Measurements from ENCODE around the gene RANBP10.
"Not testable (repeated sequence)": the region's sequence is repeated elsewhere in the genome, so short reads cannot be mapped to it uniquely, and the experiment has no call there.

RANBP10 gene

GRCh38 chr16:67806428-67807147, at the start of gene RANBP10, which contains the start of gene TSNAXIP1:
RANBP10 (minus strand) TSS chr16:67806560; CDS start chr16:67806536, 24 bp downstream.
TSNAXIP1 (plus strand) TSS chr16:67806889; CDS start chr16:67807150, 261 bp downstream.
- DNase-seq (ENCODE audit: low spot score), result peak; percentile 85

DNA sequence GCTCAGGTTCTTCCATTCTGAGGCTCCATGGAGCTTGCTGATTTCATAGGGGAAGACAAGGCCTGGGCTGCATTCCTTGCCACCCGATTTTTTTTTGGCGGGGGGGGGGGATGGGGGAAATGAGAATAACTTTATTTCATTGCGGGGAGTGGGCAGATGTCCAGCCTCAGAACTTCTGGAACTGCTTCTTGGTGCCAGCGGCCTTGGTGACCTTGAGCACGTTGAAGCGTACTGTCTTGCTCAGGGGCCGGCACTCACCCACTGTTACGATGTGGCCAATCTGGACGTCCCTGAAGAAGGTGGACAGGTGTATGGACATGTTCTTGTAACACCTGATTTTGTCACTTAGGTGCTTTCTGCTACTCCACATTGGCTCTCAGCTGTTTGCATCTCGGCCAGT, 49.4 kb upstream of the RANBP10 start:
- DNase-seq (ENCODE audit: low spot score), result no peak

DNA sequence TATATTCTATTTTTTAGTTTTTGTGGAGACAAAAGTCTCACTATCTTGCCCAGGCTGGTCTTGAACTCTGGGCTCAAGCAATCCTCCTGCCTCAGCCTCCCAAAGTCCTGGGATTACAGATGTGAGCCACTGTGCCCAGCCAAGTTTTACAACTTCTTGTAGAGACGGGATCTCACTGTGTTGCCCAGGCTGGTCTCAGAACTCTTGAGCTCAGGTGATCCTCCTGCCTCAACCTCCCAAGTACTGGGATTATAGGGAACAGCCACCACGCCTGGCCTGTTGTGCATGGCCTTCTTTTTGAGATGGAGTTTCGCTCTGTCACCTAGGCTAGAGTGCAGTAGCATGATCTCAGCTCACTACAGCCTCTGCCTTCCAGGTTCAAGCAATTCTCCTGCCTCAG, 47.3 kb upstream of the RANBP10 start:
- no peak for DNase-seq (ENCODE audit: low spot score)

DNA sequence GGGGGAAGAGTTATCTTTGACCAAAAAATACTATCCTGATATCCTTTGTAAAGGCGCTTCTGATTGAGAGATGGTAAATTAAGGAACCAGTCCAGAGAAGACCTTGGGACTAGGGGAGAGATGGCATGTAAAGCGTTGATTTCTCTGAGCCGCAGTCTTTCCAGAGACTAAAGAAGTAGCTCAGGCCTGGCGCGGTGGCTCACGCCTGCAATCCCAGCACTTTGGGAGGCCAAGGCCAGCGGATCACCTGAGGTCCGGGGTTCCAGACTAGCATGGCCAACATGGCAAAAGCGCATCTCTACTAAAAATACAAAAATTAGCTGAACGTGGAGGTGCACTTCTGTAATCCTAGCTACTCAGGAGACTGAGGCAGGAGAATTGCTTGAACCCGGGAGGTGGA, 41.8 kb upstream of the RANBP10 start:
- DNase-seq (ENCODE audit: low spot score), result no peak

GRCh38 chr16:67847064-67847861, 40.9 kb upstream of the RANBP10 start, which contains the start of gene CENPT:
CENPT (minus strand) TSS chr16:67847693; CDS start chr16:67833859, 13,834 bp downstream.
- peak; percentile 79 for DNase-seq (ENCODE audit: low spot score)

GRCh38 chr16:67846320-67847063, 40.1 kb upstream of the RANBP10 start, which contains the start of gene NUTF2:
NUTF2 (plus strand) TSS chr16:67846933; CDS start chr16:67865131, 18,198 bp downstream.
- peak; percentile 96 for DNase-seq (ENCODE audit: low spot score)

GRCh38 chr16:67846063-67846319, 39.6 kb upstream of the RANBP10 start:
- DNase-seq (ENCODE audit: low spot score), result no peak

DNA sequence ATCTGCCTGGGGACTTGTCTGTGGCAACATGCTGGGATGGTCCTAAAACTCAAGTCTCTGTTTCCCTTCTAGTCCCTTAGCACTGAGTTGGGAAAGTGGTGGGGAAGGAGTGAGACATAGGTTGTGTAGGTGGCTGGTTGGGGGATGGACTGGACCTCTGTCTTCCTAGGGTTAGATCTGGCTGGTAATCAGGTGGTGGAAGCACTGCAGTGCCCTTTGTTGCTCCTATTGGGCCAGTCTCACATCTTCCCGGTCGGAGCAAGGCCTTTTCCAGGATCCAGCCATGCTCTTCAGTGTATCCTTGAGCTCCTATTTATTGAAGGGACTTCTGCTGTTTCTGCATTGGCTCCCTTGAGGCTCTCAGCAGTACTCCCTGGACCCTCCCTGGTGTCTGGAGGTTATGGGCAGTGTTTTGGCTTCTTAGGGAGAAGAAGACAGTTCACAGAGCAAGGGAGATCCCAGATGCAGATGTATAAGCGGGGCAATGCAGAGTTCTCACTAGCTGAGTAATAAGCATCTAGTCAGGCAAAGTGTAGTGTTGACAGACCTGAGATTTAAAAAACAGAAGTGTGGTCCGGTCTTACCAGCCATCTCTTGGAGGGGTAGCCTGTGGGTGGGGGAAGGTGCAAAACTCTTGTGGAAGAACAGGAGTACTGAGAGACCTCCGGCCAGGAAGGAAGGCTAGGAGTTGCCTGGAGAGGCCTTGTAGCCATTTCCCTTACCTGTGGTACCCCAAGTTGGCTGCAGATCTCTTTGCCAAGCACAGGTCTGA, 39.1 kb upstream of the RANBP10 start:
- DNase-seq (ENCODE audit: low spot score), result no peak

GRCh38 chr16:67844497-67844896, 38.1 kb upstream of the RANBP10 start:
- no peak for DNase-seq (ENCODE audit: low spot score)

- peak; percentile 29 for DNase-seq (ENCODE audit: low spot score)
Observed at GRCh38 chr16:67843343-67843765, 37.0 kb upstream of the RANBP10 start.

DNA sequence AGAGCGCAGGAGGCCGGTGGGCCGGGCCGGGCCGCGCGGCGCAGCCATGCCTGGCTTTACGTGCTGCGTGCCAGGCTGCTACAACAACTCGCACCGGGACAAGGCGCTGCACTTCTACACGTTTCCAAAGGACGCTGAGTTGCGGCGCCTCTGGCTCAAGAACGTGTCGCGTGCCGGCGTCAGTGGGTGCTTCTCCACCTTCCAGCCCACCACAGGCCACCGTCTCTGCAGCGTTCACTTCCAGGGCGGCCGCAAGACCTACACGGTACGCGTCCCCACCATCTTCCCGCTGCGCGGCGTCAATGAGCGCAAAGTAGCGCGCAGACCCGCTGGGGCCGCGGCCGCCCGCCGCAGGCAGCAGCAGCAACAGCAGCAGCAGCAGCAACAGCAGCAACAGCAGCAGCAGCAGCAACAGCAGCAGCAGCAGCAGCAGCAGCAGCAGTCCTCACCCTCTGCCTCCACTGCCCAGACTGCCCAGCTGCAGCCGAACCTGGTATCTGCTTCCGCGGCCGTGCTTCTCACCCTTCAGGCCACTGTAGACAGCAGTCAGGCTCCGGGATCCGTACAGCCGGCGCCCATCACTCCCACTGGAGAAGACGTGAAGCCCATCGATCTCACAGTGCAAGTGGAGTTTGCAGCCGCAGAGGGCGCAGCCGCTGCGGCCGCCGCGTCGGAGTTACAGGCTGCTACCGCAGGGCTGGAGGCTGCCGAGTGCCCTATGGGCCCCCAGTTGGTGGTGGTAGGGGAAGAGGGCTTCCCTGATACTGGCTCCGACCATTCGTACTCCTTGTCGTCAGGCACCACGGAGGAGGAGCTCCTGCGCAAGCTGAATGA, 36.4 kb upstream of the RANBP10 start:
- peak; percentile 79 for DNase-seq (ENCODE audit: low spot score)

DNA sequence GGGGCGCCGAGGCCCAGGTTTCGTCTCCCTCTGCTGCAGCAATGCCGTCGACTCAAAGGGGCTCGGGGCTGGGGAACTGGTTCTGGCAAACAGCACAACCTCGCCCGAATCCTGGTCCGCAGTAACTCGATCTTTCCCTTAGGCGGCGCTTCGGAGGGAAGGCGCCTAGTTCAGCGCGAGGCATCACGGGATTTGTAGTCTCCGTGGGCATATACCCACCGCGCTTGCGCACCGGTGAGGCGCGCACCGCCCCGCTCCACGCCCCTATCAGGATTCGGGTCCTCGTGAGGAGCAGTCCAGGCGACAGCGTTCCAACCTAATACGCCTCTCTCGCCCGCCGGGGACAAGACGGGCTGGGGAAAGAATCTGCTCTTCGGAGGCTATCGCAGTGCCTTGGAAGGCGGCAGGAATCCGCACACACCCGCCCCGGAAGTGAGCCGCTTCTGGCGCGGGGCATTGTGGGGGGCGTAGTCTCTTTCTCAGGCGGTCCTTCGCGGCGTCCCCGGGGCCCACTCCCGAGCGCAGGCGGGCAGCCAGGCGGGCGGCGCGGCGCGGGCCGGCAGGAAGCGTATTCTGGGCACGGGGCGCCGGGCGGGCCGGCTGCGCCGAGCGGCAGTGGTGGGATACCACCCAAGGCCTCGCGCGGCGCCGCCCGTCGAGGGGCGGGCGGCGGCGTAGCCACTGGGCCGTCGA, 35.6 kb upstream of the RANBP10 start, which contains the start of gene THAP11:
TSS of gene THAP11 (plus strand) at position 505 of the 693 bp plus-strand sequence. CDS start 235 bp downstream, outside the sequence.
- peak; percentile 99 for DNase-seq (ENCODE audit: low spot score)

GRCh38 chr16:67841198-67841815, 34.9 kb upstream of the RANBP10 start:
- DNase-seq (ENCODE audit: low spot score), result no peak

DNA sequence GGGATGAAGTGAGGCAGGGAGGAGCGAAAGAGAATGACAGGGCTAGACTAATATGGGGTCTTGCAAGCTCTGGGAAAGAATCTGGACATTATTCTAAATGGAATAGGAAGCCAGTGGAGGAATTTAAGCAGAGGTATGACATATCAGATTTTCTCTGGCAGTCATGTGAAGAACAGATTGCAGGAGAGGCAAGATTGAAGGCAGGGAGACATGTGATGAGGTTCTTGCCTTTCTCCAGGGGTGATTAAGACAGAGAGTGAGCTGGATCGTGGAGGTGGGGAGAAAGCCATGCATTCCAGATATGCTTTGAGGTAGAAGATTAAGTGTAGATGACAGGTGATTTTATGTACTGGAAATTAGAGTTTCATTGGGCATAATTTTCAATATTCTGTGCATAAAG, 31.5 kb upstream of the RANBP10 start:
- DNase-seq (ENCODE audit: low spot score), result no peak

- DNase-seq (ENCODE audit: low spot score), result not testable (repeated sequence)
Observed at GRCh38 chr16:67837190-67837589, 30.8 kb upstream of the RANBP10 start.

DNA sequence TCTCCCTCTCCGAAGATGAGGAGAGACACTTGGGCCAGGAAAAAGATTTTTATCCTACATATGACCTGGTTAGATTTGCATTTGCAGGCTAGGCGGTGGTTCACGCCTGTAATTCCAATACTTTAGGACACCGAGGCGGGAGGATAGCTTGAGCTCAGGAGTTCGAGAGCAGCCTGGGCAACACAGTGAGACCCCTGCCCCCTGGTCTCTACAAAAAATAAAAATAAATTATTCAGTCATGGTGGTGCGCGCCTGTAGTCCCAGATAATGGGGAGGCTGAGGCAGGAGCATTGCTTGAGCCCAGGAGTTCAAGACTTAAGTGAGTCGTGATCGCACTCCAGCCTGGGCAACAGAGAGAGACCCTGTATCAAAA, 27.9 kb upstream of the RANBP10 start:
- no peak for DNase-seq (ENCODE audit: low spot score)

GRCh38 chr16:67833415-67834241, 27.3 kb upstream of the RANBP10 start:
- peak; percentile 97 for DNase-seq (ENCODE audit: low spot score)

DNA sequence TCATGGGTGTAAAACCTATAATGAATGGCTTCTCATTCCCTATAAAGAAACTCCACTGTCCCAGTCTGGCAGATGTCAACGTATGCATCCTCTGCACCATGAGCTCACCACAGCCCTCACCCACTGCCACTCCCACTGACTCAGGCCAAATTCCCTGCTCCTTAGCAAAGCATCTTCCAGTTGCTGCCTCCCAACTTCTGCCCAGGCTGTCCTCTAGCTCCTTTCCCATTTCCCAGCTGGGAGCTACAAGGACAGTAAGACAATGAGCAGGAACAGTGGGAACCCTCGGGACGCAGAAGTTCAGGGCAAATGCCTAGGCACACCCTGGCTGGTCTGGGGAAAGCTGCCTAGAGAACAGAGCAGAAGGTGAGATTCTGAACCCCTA, 26.7 kb upstream of the RANBP10 start:
- peak; percentile 29 for DNase-seq (ENCODE audit: low spot score)

- no peak for DNase-seq (ENCODE audit: low spot score)
Observed at GRCh38 chr16:67828651-67829050, 22.3 kb upstream of the RANBP10 start.

Measured in HuH-7.5 (cell line).